Endothelial cell of hepatic sinusoid (primary cell): ENCODE data around the gene SMC6.

Experiments used
- in situ Hi-C: cut with HindIII; loops from 2 replicates; pipeline ENCODE4 v1.10.0; 2017; ENCODE audit warnings: low sequenced_read_pairs

SMC6 gene

DNA sequence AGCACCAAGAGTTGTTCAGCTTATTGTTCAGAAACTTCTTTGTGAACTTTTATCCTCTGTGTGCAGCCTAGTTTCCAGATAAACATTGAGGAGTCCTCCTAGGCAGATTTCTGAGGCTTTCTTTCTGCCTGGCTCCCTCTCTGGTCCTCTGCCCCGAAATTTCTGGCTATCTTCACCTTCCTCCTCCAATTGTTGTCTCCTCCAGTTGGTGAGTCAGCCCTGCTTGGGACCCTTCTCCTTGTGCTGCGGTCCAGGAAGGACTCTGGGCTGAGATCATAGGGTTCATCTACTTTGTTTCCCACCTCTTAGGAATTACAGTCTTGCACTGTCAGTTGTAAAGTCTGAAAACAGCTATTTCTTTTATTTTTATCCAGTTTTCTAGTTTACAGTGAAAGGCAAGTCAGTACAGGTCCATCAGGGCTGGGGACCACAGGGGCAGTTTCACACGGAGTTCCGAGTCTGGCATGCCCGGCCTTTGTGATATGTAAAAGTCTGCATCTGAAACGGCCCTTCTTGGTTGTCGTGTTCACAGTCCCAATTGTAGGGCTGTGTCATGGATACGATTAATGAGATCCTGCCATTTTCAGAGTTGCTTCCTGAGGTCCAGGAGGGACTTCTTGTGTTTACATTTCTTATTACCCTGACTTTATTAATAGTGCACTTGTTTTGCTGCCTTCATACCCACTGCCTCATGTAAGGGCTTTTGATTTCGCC, 100.8 kb downstream of the SMC6 start:
- in situ Hi-C loops = no loop called here

DNA sequence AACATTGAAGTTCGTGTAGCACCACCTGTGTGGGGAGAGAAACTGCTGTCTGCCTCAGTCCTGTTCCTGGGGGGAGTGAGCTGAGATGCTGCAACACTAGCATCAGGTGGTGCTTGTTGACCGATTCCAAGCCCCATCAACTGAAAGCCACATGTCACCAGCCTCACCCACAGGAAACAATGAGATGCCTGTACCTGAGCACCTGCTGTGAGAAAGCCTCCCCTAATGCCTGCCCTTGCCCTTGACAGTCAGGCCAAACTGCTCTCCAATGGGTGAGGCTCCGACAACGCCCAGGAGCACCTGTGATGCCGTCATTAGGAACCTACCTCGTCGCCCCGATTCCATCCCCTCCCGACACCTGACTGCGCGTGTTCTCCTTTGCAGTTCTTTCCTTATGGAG, 104.6 kb downstream of the SMC6 start:
- in situ Hi-C loops = no loop called here

DNA sequence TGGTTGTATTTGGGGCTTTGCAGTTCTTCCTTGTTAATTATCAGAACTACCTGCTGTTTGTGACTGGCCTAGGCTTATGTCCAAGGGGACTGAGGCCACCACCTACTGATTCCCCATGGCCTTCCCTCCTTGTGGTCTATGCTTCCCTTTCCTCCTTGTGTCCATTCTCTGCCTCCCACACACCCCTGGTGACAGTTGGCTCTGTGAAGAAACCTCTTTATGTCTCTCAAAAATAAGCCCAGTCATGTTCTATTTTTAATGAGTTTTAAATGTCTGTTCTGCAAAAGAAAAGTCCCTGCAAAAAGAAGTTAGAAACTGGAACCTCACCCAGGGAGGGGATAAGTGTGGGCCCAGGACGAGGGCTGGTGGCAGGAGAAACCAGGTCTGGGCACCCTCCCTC, 105.0 kb downstream of the SMC6 start:
- in situ Hi-C loops = no loop called here

DNA sequence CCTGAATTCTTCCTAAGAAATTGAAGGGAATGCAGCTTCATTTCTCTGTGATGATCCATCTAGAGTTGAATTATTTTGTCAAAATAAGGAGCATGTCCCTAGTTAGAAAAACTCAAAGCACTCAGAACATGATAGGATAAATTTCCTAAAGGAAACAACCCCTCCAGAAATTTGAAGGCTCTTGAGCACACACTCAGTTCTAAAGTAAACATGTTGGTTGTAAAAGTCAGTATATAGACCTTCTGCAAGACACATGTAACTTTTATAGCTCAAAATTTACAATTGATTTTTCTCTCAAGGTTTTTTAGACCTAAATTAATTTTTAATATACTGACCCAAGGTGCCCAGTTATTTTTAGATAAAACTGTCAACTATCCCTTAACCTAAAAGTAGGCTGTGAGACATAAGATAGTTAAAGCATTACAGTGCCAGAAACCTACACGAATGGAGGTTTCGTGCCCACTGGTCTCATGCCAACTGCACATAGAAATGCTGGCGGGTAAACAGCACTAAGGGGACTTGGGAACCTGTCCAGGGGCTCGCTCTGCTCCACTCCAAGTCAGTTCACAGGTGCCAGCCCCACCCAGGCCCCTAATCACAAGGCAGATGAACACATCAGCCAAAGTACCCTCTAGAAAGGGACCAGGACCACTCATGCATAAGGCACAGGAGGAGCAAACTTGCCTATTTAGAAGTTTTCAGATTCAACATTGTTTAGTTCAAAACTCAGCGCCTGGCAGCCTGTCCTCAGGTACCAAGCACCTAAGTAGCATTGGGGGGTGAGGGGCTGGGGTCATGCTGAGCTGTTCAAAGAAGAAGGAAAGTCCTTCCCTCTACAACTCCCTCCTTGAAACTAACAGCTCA, 106.5 kb downstream of the SMC6 start:
- in situ Hi-C loops = no loop called here

DNA sequence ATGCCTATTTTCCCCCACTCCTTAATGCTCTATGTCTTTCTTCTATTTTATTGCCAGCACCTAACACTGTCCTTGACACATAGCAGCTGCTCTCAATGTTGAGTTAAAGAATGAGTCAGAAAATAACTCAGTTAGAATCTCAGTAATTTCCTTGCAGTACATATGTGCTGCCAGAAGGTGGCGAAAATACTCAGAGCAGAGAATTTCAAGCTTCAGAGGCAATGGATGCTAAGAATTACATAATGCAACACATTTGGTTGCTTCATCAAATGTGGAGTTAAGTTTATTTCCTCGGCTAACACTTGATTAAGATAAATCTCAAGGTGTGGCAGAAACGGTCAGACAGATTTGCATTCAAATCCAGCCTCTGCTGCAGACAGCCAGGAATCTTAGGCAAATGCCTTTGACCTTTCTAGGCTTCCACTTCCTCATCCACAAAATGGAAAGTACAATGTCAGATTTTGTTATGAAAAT, 107.5 kb downstream of the SMC6 start:
- in situ Hi-C loops = no loop called here

DNA sequence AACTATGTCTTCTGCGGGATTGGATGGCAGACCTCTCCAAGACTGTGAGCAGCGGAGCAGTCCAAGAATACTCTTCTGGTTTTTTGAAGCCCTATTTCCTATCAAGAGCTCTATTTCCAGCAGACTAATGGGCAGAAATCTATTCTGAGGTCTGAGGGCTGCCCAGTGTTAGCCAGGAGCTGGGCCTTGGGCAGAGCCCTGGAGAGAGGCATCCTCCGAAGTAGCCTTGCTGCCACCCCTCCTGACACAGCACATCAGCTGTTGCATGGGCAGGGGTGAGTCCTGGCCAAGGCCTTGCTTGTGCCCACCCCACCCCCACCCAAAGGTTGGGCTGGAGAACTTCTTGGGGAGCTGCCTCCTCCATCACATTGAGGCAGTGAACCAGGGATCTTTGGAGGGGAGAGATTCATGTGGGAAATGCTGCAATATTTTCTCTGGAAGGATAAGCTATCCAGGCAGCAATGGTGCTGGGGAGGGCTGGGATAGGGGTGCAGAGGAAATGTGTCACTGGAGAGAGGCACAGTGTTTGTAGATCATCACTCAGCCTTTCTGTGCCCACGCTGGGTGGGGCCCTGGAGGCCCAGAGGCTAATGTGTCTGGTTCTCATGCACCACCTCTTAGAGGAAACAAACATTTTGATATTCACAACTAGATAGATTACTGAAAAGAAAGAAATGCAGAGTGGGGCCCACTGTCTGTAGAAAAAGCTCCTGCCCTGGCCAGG, 108.5 kb downstream of the SMC6 start:
- in situ Hi-C loops = no loop called here

DNA sequence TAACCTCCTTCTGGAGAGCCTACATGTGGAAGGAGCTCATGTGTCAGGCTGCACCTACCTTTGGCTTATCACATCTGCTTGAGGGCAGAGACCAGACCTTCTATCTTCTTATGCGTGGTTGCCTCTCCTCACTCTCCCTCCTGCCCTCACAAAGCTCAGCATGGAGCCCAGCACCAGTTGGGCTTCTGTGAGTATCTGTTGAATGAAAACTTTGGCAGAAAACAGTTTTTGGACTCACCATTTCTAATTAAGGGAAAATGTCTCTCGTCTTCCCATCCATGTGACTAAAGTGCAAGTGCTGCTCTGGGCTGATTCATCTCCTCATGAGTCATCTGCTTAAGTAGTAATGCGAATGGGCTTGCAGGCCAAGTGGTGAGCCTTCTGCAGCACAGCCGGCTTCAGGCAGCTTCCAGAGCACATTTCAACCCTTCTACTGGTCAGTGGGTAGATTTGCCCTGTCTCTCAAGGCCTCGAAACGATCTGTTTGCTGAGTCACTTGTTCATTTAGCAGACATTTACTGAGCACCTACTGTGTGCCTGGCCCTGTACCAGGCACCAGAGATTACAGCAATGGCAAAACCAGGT, 110.5 kb downstream of the SMC6 start:
- in situ Hi-C loops = no loop called here

DNA sequence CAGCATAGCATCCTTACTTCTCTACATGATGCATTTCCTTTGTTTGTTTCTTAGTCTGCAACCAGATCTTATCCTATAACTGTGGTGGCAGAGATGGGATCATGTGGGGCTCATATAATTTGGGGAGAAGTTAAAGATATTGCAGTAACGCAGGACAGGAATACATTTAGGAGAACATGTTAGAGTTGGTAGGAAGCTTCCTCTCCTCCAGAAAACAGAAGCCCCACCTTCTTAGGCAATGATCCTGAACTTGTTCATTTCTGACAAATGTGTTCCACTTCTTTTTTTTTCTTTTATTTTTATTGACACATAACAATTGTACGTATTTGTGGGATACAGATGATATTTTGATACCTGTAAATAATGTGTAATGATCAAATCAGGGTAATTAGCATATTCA, 113.2 kb downstream of the SMC6 start:
- in situ Hi-C loops = no loop called here

DNA sequence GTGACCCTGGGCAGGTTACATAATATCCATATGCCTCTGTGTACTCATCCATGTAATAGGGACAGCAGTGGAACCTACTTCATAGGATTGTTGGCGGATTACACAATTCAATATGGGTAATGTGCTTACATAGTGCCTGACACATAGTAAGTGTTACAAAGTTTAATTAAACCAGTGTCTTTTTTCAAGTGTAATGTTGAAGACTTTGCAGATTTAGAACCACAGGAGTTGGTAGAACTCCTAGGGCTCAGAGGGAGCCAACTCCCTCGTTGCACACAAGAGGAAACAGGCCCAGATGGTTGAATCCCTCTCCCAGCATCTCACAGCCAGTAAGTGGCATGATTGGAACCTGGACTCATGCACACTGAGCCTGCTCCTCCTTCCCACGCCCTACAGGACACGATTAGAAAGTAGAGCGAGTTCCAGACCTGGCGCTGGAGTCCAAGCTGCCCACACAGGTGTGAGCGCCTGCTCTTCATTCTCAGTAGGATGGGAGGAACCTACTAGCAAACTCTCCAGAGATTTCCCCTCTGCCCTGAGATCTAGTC, 115.3 kb downstream of the SMC6 start:
- in situ Hi-C loops = no loop called here

DNA sequence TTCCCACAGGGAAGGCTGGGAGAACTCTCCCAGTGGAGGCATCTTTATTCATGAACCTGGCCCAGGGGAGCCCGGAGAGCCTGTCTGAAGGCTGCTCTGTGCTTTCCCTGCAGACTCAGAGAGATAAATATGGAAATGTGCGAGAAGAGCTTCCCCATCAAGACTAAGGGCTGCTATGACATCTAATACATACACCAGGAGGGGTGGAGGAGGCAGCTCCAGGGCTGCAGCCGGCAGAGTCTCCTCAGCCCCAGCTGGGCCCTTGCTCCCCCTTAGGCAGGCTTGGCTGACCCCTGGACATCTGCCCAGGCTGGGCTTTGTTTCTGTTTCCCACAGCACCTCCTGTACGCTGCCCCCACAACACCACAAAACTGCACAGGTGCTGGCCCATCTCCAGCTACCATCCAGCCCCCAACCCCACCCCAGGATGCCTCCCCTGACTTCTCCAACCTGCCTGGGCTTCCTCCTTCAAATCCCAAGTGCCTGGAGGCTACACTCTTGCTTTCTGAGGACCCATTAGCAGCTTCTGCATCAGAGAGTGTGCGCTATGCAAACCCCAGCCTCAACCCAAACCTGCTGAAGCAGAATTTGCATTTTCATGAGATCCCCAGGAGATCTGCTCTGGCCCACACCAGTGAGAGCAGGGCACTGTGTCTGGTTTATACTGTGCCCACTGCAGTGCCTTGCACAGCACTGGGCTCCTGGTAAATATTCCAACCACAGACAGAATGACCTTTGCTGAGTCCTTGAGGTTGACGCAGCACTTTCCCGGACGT, 116.3 kb downstream of the SMC6 start:
- in situ Hi-C loops = no loop called here

DNA sequence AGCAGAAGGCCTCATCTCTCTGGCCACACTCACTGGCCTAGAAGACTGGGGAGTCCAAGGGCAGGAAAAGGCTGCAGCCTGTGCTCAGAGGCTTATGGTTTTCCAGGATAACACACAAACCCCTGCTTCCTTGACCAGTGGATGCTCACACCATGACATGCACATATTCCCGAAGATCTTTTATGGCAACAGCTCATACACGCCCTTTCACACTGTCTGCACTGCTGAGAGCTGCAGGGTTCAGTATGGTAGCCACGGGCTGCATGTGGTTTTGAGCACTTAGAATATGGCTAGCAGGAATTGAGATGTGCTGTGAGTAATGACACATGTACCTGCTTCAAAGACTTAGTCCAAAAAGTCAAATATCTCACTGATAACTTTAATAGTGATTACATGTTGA, 117.4 kb downstream of the SMC6 start:
- in situ Hi-C loops = no loop called here

DNA sequence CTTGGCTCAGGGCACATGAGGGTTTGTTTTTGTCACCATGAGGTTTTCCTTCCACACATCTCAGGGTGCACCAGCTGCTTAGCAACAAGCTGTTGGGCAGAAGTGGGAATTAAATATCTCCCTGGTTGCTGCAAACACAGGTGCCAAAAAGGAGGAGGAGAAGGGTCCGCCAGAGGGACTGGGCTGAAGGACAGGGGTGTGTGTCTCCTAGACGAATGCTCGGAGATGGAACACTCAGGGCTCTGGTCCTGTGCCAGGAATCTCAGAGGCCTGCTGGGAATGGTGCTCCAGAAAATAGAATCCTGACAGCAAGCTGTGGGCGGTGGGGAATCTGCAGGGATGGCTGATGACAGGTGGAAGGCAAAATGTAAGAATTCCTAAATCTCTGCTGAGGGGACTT, 118.6 kb downstream of the SMC6 start:
- in situ Hi-C loops = no loop called here

DNA sequence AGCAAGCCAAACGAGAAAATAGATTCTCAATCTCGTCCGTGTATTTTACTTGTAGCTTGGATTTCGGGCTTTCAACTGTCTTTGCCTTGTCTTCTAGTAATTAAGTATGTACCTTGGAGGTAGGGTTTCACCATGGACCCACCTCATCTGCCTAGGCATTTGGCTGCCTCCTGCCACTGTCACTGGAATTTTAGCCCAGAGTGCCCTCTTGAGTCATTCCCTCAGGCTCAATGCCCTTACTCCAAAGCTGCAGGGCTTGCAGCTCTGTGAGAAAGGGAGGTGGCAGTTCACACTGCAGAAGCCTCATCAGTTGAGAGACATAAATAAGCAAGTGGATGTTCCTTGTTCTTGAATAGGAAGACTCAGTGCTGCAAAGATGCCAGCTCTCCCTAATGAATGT, 123.5 kb downstream of the SMC6 start:
- in situ Hi-C loops = no loop called here

DNA sequence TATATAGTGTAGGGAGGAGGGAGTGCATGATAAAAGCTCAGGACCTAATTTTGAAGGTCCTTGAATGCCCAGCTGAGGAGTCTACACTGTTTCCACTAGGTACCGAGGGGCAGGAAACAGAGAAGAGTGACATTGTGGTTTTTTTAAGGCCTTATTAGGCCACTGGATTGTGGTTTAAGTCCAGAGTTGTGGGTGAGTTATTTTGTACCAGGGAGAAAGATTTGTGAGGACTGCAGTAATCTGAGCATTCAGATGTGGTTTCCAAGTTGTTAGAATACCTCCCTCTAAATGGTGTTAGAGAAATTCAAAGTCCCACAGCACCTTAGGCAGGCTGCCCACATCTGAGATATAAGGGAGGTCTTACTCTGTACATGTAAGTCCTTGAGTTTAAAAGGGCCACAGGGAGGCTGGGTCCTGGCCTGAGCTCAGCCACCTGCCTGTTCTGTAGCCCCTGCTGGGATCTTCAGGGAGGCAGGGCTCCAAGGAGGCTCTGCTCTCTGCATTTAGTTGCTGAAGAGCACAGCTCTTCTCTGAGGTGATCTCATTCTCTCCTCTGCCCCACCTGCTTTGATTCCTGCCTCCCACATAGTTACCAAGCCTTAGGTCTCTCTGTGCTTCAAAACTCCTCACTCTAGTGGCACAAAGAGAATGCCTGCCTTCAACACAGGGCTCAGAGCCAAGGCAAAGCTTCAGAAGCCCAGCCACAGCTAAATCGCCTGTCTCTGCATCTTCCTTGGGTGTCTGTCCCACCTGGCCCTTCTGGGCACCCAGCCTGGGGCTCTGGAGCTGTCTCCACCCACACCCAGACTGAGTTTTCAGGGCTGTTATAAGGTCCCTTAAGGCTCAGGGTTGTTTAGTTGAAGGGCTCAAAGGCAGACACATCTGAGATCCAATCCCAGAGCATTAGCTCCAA, 125.0 kb downstream of the SMC6 start:
- in situ Hi-C loops = no loop called here

DNA sequence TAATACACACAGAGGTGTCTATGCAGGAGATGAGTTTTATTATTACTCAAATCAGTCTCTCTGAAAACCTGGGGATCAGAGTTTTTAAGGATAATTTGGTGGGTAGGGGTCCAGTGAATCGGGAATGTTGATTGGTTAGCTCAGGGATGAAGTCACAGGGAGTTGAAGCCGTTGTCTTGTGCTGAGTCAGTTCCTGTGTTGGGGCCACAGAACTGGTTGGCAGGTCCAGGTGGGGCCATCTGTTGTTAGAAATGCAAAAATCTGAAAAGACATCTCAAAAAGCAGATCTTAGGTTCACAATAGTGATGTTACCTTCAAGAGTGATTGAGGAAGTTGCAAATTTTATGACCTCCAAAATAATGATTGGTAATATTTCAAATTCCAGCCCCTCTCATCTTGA, 126.2 kb downstream of the SMC6 start:
- in situ Hi-C loops = no loop called here

DNA sequence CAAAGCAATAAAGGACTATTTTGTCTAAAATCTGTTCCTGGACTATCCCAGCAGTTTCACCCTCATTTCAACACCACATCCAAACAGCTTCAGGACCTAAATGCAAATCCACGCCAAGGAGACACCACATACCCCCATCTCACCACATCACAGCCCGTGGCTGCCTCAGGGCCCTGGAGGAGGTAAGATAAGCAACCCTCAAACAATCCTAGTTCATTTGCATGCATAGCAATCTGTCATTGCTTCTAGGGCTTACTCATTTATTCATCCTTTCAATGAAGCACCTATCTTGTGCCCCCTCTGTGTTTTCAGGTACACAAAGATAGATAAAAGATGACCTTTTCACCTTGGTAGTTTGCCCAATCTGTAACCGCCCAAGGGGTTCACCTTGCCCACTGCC, 126.6 kb downstream of the SMC6 start:
- in situ Hi-C loops = no loop called here

DNA sequence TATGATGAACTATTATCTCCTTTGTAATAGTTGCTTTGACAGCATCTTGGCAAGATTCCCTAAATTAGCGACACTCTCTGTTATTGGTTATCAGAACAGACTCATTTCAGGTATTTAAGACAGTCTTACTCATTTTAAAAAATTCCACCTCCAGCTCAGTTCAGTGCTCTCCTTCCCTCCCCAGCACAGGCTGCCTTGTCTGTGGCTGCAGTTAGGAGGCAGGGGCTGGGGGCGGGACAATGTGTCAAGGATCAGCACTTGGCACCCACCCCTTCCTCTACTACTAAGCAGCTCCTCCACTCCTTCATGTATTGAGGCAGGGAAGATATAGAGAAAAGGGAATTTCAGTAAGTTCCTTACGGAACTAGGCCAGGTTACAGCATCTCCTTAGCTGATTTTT, 128.2 kb downstream of the SMC6 start:
- in situ Hi-C loops = no loop called here

DNA sequence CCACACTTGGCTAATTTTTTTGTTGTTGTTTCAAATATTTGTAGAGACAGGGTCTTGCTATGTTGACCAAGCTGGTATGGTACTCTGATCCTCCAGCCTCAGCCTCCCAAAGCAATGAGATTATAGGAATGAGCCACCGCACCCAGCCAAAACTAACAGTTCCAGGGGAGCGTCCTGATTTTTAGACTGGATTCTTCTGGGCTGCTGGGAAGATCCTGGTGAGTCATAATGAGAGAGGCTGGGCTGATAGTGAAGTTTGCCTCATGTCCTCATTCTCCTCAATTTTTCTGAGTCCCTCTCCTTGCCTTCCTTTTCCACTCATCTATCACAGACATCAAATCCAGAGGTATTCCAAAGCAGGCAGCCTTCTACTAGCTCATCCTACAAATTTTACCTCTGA, 131.8 kb downstream of the SMC6 start:
- in situ Hi-C loops = no loop called here

DNA sequence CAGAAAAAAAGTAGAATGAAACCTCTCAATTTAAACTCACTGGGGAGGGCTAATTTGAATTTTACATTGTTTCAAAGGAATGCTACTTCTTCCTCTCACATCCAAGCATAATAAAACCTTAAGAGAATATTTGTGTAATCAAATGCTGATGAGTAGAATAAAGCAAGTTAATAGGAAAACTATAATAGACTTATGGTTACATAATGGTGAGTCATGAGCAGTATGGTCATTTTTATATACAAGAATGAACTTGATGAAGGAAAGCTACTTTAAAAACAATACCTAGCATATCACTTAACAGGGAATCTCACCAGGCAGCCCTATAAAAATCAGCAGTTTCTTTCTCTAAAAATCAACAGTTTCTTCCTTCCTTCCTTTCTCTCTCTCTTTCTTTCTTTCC, 132.8 kb downstream of the SMC6 start:
- in situ Hi-C loops = no loop called here
